CD4-positive, alpha-beta T cell (primary cell): ENCODE measurements around the gene FLT4. TPM values are rescaled to one million over a fixed set of nuclear protein-coding genes. Genes with fewer than 3 reads are reported as not detected.

Source experiments
- ATAC-seq: fragments of 200-7000 bp; cut with Tn5 transposase; one replicate; pipeline ENCODE4 v1.10.0; 2022; ENCODE audit warnings: mild to moderate bottlenecking; ENCODE audit not compliant: poor library complexity
- CTCF ChIA-PET: fragments of 350-600 bp; sonication (Branson Sonifier 250); formaldehyde crosslinking; loops from one replicate; lab custom pipeline; 2021; ENCODE audit warnings: antibody characterized with exemption, inconsistent platforms; lab: Charles Lee
- POLR2A ChIA-PET: fragments of 350-600 bp; sonication (Branson Sonifier 250); formaldehyde crosslinking; loops from one replicate; lab custom pipeline; 2021; ENCODE audit warnings: antibody characterized with exemption, inconsistent platforms; lab: Charles Lee
- DNase-seq, 14 experiments: peaks; one replicate each; pipeline ENCODE4 v3.0.0-alpha.2; 2013 to 2020; ENCODE audit warnings: mixed read lengths in 2 of 14
- H3K27ac ChIP-seq, 2 donors: one replicate each; pipeline versions ENCODE4 v1.5.1 to v1.7.0; 2013; ENCODE audit warnings: low read length in 2 of 2, low read depth in 1 of 2, mild to moderate bottlenecking in 1 of 2
- H3K27me3 ChIP-seq, 2 experiments: 1 replicate in 1 of 2; 2 replicates in 1 of 2; pipeline versions ENCODE4 v1.6.1 to v1.7.0; 2013; ENCODE audit warnings: low read length in 2 of 2, control low read depth in 1 of 2, mild to moderate bottlenecking in 1 of 2, moderate library complexity in 1 of 2; ENCODE audit not compliant: insufficient read depth in 2 of 2, control insufficient read depth in 1 of 2
- H3K36me3 ChIP-seq: one replicate; pipeline ENCODE4 v1.6.1; 2013; ENCODE audit warnings: low read length, control low read depth; ENCODE audit not compliant: insufficient read depth
- H3K4me1 ChIP-seq: one replicate; pipeline ENCODE4 v1.6.1; 2013; ENCODE audit warnings: low read length, control low read depth; ENCODE audit not compliant: insufficient read depth
- H3K4me3 ChIP-seq: one replicate; pipeline ENCODE4 v1.5.1; 2013; ENCODE audit warnings: mild to moderate bottlenecking, low read length, moderate library complexity
- H3K9me3 ChIP-seq, 2 experiments: 1 replicate in 1 of 2; 2 replicates in 1 of 2; pipeline versions ENCODE4 v1.6.1 to v1.7.0; 2013; ENCODE audit warnings: low read length in 2 of 2, mild to moderate bottlenecking in 2 of 2, control low read depth in 1 of 2, moderate library complexity in 1 of 2; ENCODE audit not compliant: control insufficient read depth in 1 of 2, insufficient read depth in 1 of 2
- H3K27ac Mint-ChIP-seq: one replicate; pipeline ENCODE4 v1.8.0; 2020; ENCODE audit warnings: mixed read lengths
- H3K27me3 Mint-ChIP-seq: one replicate; pipeline ENCODE4 v1.8.0; 2021; ENCODE audit warnings: mixed read lengths
- H3K36me3 Mint-ChIP-seq: one replicate; pipeline ENCODE4 v1.8.0; 2021; ENCODE audit warnings: low read depth, mixed read lengths
- H3K4me1 Mint-ChIP-seq: one replicate; pipeline ENCODE4 v1.8.0; 2021; ENCODE audit warnings: low read depth, mixed read lengths
- H3K4me3 Mint-ChIP-seq: one replicate; pipeline ENCODE4 v1.8.0; 2020; ENCODE audit warnings: mild to moderate bottlenecking, mixed read lengths
- H3K9me3 Mint-ChIP-seq: one replicate; pipeline ENCODE4 v1.8.0; 2020; ENCODE audit warnings: mixed read lengths
- intact Hi-C, 2 experiments: fragments of 100-400 bp; cut with DNase I in 1 of 2; cut with micrococcal nuclease in 1 of 2; formaldehyde crosslinking; loops; one replicate each; pipeline versions ENCODE4 v1.15.1 to v1.9.0; 2023 to 2025; cut with DNase I, micrococcal nuclease
- total RNA-seq, 174 experiments: library from RNA in 2 of 174; stranded (reverse) in 2 of 174; gene quantifications; one replicate each; pipeline ENCODE4 v1.2.3 and lab custom pipeline; 2021 to 2026
- TF ChIP-seq, protein P1 (sequence below): fragments of 200-600 bp; IDR thresholded peaks from one replicate; pipeline ENCODE4 v1.8.0; 2022; ENCODE audit warnings: antibody characterized with exemption, mild to moderate bottlenecking

The FLT4 gene
- total RNA-seq, 2 experiments from 2014 or later, result 2.3 to 2.5 TPM

DNA sequence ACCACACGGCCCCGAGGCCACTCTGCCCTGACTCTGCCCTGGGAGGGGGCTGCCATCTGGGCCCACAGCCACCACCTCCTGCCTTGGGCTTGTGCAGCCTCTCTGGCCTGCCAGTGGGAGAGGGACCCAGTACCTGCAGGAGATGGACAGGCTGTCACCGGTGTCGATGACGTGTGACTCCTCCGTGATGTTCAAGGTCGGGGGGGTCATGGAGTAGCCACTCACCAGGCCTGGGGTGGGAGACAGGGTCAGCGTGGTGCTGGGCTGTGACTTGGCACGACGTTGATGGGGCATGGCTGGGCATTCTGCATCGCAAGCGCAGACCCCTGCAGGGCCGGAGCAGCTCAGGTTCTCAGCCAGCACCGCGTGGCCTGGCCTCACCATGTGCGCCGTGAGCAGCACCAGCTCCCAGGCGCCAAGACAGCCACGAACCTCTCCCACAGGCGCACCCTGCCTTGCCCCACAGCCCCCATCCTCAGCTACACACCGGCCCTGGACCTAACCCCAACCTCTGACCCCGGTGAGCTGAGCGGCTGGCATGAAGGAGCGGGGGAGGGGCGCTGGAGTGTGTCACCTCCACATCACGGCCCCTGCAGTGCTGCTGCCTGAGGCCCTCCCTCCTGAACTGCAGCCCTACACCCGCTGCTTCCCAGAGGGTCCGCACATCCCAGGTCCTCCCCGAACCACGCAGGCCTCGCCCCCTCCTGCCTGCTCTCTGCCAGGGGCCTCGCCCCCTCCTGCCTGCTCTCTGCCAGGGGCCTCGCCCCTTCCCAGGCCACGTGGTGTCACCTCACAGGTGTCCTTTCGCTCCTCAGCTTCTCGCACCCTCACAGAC lies 17.6 kb downstream of the FLT4 start:
- Mint-ChIP-seq H3K27ac (no peak overlapping the region), H3K27me3 (no peaks in the 10 kb centered on the region), H3K4me1 (no peaks in the 10 kb centered on the region), H3K9me3 (no peaks in the 10 kb centered on the region), H3K4me3 (no peak overlapping the region), H3K36me3 (no peaks in the 10 kb centered on the region)
- Histone ChIP-seq H3K27ac (no peak overlapping the region), H3K27me3 (no peaks in the 10 kb centered on the region), H3K4me3 (no peak overlapping the region), H3K9me3 (no peaks in the 10 kb centered on the region), H3K36me3 (no peaks in the 10 kb centered on the region), H3K4me1 (no peaks in the 10 kb centered on the region)
- ChIA-PET POLR2A (no interaction called here), CTCF (no interaction called here)
- TF ChIP-seq, protein P1, sequence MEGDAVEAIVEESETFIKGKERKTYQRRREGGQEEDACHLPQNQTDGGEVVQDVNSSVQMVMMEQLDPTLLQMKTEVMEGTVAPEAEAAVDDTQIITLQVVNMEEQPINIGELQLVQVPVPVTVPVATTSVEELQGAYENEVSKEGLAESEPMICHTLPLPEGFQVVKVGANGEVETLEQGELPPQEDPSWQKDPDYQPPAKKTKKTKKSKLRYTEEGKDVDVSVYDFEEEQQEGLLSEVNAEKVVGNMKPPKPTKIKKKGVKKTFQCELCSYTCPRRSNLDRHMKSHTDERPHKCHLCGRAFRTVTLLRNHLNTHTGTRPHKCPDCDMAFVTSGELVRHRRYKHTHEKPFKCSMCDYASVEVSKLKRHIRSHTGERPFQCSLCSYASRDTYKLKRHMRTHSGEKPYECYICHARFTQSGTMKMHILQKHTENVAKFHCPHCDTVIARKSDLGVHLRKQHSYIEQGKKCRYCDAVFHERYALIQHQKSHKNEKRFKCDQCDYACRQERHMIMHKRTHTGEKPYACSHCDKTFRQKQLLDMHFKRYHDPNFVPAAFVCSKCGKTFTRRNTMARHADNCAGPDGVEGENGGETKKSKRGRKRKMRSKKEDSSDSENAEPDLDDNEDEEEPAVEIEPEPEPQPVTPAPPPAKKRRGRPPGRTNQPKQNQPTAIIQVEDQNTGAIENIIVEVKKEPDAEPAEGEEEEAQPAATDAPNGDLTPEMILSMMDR, result no peak
- intact Hi-C loops, result no loop called here
- ATAC-seq (no peak), DNase-seq (no peak)

DNA sequence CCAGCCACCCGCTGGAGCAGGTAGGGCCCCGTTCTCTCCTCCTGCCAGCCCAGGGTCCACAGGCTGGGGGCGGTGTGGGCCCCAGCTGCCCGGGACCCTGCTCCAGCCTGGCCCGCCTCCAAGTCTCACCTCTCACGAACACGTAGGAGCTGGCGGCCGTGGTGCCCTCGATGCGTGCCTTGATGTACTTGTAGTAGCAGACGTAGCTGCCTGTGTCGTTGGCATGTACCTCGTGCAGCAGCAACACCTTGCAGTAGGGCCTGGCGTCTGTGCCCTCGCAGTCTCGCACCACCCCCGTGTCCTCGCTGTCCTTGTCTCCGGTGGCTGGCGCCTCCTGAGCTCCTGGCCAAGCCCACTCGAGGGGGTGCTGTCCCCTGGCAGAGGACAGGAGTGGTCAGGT lies 19.0 kb downstream of the FLT4 start:
- no peaks in the 10 kb centered on the region for H3K9me3 ChIP-seq
- H3K4me1 ChIP-seq, result no peaks in the 10 kb centered on the region
- no peaks in the 10 kb centered on the region for H3K36me3 ChIP-seq
- POLR2A ChIA-PET, result no interaction called here
- no peak for DNase-seq
- H3K27ac ChIP-seq, result no peak overlapping the region
- intact Hi-C loops, result no loop called here
- no peak overlapping the region for H3K27ac Mint-ChIP-seq
- CTCF ChIA-PET, result no interaction called here
- H3K27me3 ChIP-seq, result no peaks in the 10 kb centered on the region
- ATAC-seq, result no peak
- no peaks in the 10 kb centered on the region for H3K36me3 Mint-ChIP-seq
- no peaks in the 10 kb centered on the region for H3K27me3 Mint-ChIP-seq
- no peaks in the 10 kb centered on the region for H3K9me3 Mint-ChIP-seq
- no peaks in the 10 kb centered on the region for H3K4me1 Mint-ChIP-seq
- no peak overlapping the region for H3K4me3 ChIP-seq
- no peak overlapping the region for H3K4me3 Mint-ChIP-seq
- TF ChIP-seq, protein P1, result no peak

DNA sequence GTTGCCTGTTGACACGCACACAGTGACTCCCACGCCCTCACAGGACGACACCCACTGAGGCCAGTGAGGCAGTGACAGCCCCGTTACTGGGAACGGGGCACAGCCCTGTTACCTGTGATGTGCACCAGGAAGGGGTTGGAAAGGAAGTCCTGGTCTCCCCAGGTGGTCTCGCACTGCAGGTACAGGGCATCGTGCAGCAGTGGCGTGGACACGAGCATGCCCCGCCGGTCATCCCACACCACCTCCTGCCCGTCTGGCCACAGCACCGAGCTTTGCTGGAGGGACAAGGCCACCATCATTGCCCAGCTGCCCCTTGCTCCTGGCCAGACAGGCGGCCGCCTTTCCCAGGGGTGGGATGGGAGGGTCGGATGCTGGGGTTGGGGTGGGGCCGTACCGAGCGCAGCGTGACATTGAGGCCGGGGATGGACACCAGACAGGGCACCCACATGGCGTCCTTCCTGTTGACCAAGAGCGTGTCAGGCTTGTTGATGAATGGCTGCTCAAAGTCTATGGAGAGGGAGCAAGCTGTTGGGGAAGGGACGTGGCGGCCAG lies 19.5 kb downstream of the FLT4 start:
- Mint-ChIP-seq H3K27ac (no peak overlapping the region), H3K9me3 (no peaks in the 10 kb centered on the region), H3K4me3 (no peak overlapping the region), H3K27me3 (no peaks in the 10 kb centered on the region), H3K36me3 (no peaks in the 10 kb centered on the region), H3K4me1 (peaks cover 4% of the 10 kb centered on the region)
- H3K36me3 ChIP-seq, result no peaks in the 10 kb centered on the region
- DNase-seq (no peak), ATAC-seq (no peak)
- no peaks in the 10 kb centered on the region for H3K9me3 ChIP-seq
- H3K27ac ChIP-seq, result no peak overlapping the region
- no peaks in the 10 kb centered on the region for H3K4me1 ChIP-seq
- H3K4me3 ChIP-seq, result no peak overlapping the region
- intact Hi-C loops, result no loop called here
- ChIA-PET CTCF (no interaction called here), POLR2A (no interaction called here)
- H3K27me3 ChIP-seq, result no peaks in the 10 kb centered on the region
- TF ChIP-seq, protein P1, result no peak
